Liver (tissue), 3 donors: ENCODE measurements around the gene GMCL1.

Source experiments
- RXRA ChIP-seq, 2 donors: IDR thresholded peaks; 2 replicates each; pipeline ENCODE4 v1.6.1; 2017 to 2018; ENCODE audit warnings: antibody characterized with exemption in 2 of 2, mild to moderate bottlenecking in 1 of 2
- TF ChIP-seq, protein P1 (sequence below): IDR thresholded peaks from 2 replicates; pipeline ENCODE4 v1.6.1; 2016; ENCODE audit warnings: antibody characterized with exemption
- TF ChIP-seq, protein P2 (sequence below): fragments of 150-350 bp; IDR thresholded peaks from 2 replicates; pipeline ENCODE4 v1.5.1; 2017; ENCODE audit warnings: improper control_type of control experiment, low read depth, low read length; ENCODE audit not compliant: missing input control
- TF ChIP-seq, protein P3 (sequence below): IDR thresholded peaks from 2 replicates; pipeline ENCODE4 v1.6.1; 2016; ENCODE audit warnings: antibody characterized with exemption, mild to moderate bottlenecking
- TF ChIP-seq, protein P4 (sequence below): IDR thresholded peaks from 2 replicates; pipeline ENCODE4 v1.6.1; 2016; ENCODE audit warnings: antibody characterized with exemption
- donor health status: healthy.
- donor health status: healthy.

DNA sequence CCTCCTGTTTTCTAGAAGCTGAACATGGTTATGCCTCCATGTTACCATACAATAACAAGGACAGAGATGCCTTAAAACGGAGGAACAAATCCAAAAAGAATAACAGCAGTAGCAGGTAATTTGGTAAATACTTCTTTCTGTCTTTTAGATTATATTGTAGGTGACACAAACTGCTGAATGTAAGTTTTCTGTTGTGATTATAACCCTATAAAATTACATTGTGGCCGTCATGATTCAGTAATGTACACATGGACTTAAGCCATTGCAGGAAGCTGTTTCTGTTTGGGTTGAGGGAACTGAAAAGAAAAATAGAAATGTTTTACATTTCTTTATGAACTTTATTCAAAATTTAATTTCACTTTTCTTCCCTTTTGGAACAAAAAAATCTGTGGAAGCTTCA, 86.6 kb downstream of the GMCL1 start:
- TF ChIP-seq, protein P1, sequence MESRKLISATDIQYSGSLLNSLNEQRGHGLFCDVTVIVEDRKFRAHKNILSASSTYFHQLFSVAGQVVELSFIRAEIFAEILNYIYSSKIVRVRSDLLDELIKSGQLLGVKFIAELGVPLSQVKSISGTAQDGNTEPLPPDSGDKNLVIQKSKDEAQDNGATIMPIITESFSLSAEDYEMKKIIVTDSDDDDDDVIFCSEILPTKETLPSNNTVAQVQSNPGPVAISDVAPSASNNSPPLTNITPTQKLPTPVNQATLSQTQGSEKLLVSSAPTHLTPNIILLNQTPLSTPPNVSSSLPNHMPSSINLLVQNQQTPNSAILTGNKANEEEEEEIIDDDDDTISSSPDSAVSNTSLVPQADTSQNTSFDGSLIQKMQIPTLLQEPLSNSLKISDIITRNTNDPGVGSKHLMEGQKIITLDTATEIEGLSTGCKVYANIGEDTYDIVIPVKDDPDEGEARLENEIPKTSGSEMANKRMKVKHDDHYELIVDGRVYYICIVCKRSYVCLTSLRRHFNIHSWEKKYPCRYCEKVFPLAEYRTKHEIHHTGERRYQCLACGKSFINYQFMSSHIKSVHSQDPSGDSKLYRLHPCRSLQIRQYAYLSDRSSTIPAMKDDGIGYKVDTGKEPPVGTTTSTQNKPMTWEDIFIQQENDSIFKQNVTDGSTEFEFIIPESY, result no peak
- TF ChIP-seq, protein P2, sequence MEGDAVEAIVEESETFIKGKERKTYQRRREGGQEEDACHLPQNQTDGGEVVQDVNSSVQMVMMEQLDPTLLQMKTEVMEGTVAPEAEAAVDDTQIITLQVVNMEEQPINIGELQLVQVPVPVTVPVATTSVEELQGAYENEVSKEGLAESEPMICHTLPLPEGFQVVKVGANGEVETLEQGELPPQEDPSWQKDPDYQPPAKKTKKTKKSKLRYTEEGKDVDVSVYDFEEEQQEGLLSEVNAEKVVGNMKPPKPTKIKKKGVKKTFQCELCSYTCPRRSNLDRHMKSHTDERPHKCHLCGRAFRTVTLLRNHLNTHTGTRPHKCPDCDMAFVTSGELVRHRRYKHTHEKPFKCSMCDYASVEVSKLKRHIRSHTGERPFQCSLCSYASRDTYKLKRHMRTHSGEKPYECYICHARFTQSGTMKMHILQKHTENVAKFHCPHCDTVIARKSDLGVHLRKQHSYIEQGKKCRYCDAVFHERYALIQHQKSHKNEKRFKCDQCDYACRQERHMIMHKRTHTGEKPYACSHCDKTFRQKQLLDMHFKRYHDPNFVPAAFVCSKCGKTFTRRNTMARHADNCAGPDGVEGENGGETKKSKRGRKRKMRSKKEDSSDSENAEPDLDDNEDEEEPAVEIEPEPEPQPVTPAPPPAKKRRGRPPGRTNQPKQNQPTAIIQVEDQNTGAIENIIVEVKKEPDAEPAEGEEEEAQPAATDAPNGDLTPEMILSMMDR, result no peak
- TF ChIP-seq, protein P3, sequence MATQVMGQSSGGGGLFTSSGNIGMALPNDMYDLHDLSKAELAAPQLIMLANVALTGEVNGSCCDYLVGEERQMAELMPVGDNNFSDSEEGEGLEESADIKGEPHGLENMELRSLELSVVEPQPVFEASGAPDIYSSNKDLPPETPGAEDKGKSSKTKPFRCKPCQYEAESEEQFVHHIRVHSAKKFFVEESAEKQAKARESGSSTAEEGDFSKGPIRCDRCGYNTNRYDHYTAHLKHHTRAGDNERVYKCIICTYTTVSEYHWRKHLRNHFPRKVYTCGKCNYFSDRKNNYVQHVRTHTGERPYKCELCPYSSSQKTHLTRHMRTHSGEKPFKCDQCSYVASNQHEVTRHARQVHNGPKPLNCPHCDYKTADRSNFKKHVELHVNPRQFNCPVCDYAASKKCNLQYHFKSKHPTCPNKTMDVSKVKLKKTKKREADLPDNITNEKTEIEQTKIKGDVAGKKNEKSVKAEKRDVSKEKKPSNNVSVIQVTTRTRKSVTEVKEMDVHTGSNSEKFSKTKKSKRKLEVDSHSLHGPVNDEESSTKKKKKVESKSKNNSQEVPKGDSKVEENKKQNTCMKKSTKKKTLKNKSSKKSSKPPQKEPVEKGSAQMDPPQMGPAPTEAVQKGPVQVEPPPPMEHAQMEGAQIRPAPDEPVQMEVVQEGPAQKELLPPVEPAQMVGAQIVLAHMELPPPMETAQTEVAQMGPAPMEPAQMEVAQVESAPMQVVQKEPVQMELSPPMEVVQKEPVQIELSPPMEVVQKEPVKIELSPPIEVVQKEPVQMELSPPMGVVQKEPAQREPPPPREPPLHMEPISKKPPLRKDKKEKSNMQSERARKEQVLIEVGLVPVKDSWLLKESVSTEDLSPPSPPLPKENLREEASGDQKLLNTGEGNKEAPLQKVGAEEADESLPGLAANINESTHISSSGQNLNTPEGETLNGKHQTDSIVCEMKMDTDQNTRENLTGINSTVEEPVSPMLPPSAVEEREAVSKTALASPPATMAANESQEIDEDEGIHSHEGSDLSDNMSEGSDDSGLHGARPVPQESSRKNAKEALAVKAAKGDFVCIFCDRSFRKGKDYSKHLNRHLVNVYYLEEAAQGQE, result no peak
- TF ChIP-seq, protein P4, sequence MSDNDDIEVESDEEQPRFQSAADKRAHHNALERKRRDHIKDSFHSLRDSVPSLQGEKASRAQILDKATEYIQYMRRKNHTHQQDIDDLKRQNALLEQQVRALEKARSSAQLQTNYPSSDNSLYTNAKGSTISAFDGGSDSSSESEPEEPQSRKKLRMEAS, result no peak
- TF ChIP-seq RXRA (IDR thresholded peaks at IDR 0.05), result no peak
